ENCODE data around the gene SLC35A4. TPM values are rescaled to one million over a fixed set of nuclear protein-coding genes. Genes with fewer than 3 reads are reported as not detected.

SLC35A4 gene
- total and polyA plus RNA-seq, 4 donors = 17.5 to 37.0 (median 26.6) TPM

GRCh38 chr5:140568443-140569063 is 3.9 kb downstream of the SLC35A4 start:
- H3K27me3 ChIP-seq (ENCODE audit: control insufficient read depth in 4 of 4, insufficient read depth in 4 of 4, low read length in 3 of 4) = no peaks in the 10 kb centered on the region
- 98% methylated on average over 2 of the region's 2 CpGs for WGBS
- peak overlapping the region in 1 of 2 donors; percentile 39 for H3K9ac ChIP-seq (ENCODE audit: low read depth in 1 of 2, low read length in 2 of 2)
- H3K4me3 ChIP-seq (ENCODE audit: low read depth in 1 of 3, low read length in 3 of 3) = no peak overlapping the region
- peaks cover 6 to 20% (median 15%) of the 10 kb centered on the region in 4 donors for H3K36me3 ChIP-seq (ENCODE audit: control insufficient read depth in 4 of 4, insufficient read depth in 3 of 4, low read depth in 1 of 4, low read length in 3 of 4)
- H3K4me1 ChIP-seq (ENCODE audit: control insufficient read depth in 4 of 4, insufficient read depth in 4 of 4, low read length in 3 of 4) = peaks cover 14 to 67% (median 57%) of the 10 kb centered on the region in 4 donors
- TF ChIP-seq RAD21 (IDR thresholded peaks at IDR 0.05) (no peak), ATF3 (IDR thresholded peaks at IDR 0.05) (no peak), JUND (IDR thresholded peaks at IDR 0.05) (no peak), HNF4G (IDR thresholded peaks at IDR 0.05) (no peak), SP1 (IDR thresholded peaks at IDR 0.05) (no peak), HNF4A (conservative IDR thresholded peaks at IDR 0.05) (no peak), FOXA1 (IDR thresholded peaks at IDR 0.05) (no peak)
- TF ChIP-seq, protein P1, sequence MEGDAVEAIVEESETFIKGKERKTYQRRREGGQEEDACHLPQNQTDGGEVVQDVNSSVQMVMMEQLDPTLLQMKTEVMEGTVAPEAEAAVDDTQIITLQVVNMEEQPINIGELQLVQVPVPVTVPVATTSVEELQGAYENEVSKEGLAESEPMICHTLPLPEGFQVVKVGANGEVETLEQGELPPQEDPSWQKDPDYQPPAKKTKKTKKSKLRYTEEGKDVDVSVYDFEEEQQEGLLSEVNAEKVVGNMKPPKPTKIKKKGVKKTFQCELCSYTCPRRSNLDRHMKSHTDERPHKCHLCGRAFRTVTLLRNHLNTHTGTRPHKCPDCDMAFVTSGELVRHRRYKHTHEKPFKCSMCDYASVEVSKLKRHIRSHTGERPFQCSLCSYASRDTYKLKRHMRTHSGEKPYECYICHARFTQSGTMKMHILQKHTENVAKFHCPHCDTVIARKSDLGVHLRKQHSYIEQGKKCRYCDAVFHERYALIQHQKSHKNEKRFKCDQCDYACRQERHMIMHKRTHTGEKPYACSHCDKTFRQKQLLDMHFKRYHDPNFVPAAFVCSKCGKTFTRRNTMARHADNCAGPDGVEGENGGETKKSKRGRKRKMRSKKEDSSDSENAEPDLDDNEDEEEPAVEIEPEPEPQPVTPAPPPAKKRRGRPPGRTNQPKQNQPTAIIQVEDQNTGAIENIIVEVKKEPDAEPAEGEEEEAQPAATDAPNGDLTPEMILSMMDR (IDR thresholded peaks at IDR 0.05; ENCODE audit: low read depth, low read length, missing input control) = no peak
- TF ChIP-seq, protein P2, sequence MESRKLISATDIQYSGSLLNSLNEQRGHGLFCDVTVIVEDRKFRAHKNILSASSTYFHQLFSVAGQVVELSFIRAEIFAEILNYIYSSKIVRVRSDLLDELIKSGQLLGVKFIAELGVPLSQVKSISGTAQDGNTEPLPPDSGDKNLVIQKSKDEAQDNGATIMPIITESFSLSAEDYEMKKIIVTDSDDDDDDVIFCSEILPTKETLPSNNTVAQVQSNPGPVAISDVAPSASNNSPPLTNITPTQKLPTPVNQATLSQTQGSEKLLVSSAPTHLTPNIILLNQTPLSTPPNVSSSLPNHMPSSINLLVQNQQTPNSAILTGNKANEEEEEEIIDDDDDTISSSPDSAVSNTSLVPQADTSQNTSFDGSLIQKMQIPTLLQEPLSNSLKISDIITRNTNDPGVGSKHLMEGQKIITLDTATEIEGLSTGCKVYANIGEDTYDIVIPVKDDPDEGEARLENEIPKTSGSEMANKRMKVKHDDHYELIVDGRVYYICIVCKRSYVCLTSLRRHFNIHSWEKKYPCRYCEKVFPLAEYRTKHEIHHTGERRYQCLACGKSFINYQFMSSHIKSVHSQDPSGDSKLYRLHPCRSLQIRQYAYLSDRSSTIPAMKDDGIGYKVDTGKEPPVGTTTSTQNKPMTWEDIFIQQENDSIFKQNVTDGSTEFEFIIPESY (IDR thresholded peaks at IDR 0.05) = no peak
- no peaks in the 10 kb centered on the region for H3K9me3 ChIP-seq (ENCODE audit: control insufficient read depth in 4 of 4, low read length in 3 of 4)
- no peak for DNase-seq (ENCODE audit: low spot score)
- peak overlapping the region; percentile 27 to 44 for H3K27ac ChIP-seq (ENCODE audit: low read depth in 1 of 2, low read length in 2 of 2)

- peak overlapping the region in 1 of 2 donors; percentile 52 for H3K9ac ChIP-seq (ENCODE audit: low read depth in 1 of 2, low read length in 2 of 2)
- peaks cover 6 to 20% (median 15%) of the 10 kb centered on the region in 4 donors for H3K36me3 ChIP-seq (ENCODE audit: control insufficient read depth in 4 of 4, insufficient read depth in 3 of 4, low read depth in 1 of 4, low read length in 3 of 4)
- no peak for TF ChIP-seq HNF4G (IDR thresholded peaks at IDR 0.05)
- TF ChIP-seq RXRA (IDR thresholded peaks at IDR 0.05) = no peak
- TF ChIP-seq TAF1 (conservative IDR thresholded peaks at IDR 0.05) = no peak
- TF ChIP-seq, protein P2 (IDR thresholded peaks at IDR 0.05) = no peak
- TF ChIP-seq, protein P1 (IDR thresholded peaks at IDR 0.05; ENCODE audit: low read depth, low read length, missing input control) = no peak
- TF ChIP-seq YY1 (IDR thresholded peaks at IDR 0.05) = no peak
- no peak for TF ChIP-seq REST (IDR thresholded peaks at IDR 0.05)
- no peak for TF ChIP-seq JUND (IDR thresholded peaks at IDR 0.05)
- TF ChIP-seq MAX (IDR thresholded peaks at IDR 0.05) = no peak
- no peak for DNase-seq (ENCODE audit: low spot score)
- H3K27me3 ChIP-seq (ENCODE audit: control insufficient read depth in 4 of 4, insufficient read depth in 4 of 4, low read length in 3 of 4) = no peaks in the 10 kb centered on the region
- peaks cover 17 to 68% (median 59%) of the 10 kb centered on the region in 4 donors for H3K4me1 ChIP-seq (ENCODE audit: control insufficient read depth in 4 of 4, insufficient read depth in 4 of 4, low read length in 3 of 4)
- H3K4me3 ChIP-seq (ENCODE audit: low read depth in 1 of 3, low read length in 3 of 3) = no peak overlapping the region
- no peaks in the 10 kb centered on the region for H3K9me3 ChIP-seq (ENCODE audit: control insufficient read depth in 4 of 4, low read length in 3 of 4)
- WGBS = 57% methylated on average over 4 of the region's 4 CpGs
- peak overlapping the region; percentile 27 to 44 for H3K27ac ChIP-seq (ENCODE audit: low read depth in 1 of 2, low read length in 2 of 2)
Observed at GRCh38 chr5:140569197-140569596, 4.6 kb downstream of the SLC35A4 start.
